ENCODE data around the gene COL6A2.

- no peak for TF ChIP-seq CTCF (IDR thresholded peaks at IDR 0.05; ENCODE audit: low read depth, low read length, poor library complexity, severe bottlenecking)
- no peak for TF ChIP-seq EZH2phosphoT487 (IDR thresholded peaks at IDR 0.05; ENCODE audit: borderline replicate concordance, low read length)
Observed at GRCh38 chr21:46093668-46094400, 4.1 kb upstream of the COL6A2 start.

Data from DOHH2 (cell line).